Fibroblast of mammary gland (primary cell): ENCODE data around the gene FILIP1L.

Experiments
- DNase-seq: peaks from one replicate; pipeline ENCODE4 v3.0.0-alpha.2; 2010; ENCODE audit warnings: low read depth
- H3K4me3 ChIP-seq: 2 replicates; pipeline ENCODE4 v1.5.1; 2011; ENCODE audit warnings: low read depth, mild to moderate bottlenecking, low read length, moderate library complexity; ENCODE audit not compliant: control insufficient read depth
- CTCF ChIP-seq: conservative IDR thresholded peaks from 2 replicates; pipeline ENCODE4 v1.5.1; 2011; ENCODE audit warnings: low read depth, low read length, inconsistent platforms; ENCODE audit not compliant: control insufficient read depth, insufficient read depth

The FILIP1L gene

GRCh38 chr3:99857278-99857677, 257.0 kb downstream of the FILIP1L start:
- DNase-seq = no peak
- no peak for TF ChIP-seq CTCF
- H3K4me3 ChIP-seq = no peak overlapping the region

GRCh38 chr3:99856437-99857220, 257.7 kb downstream of the FILIP1L start:
- H3K4me3 ChIP-seq = no peak overlapping the region
- TF ChIP-seq CTCF = no peak
- DNase-seq = no peak

GRCh38 chr3:99855900-99856299, 258.4 kb downstream of the FILIP1L start:
- no peak for DNase-seq
- no peak for TF ChIP-seq CTCF
- no peak overlapping the region for H3K4me3 ChIP-seq

- no peak for DNase-seq
- H3K4me3 ChIP-seq = no peak overlapping the region
- TF ChIP-seq CTCF = no peak
Measured at GRCh38 chr3:99854756-99855298, 259.5 kb downstream of the FILIP1L start.

- peak; percentile 43 for DNase-seq
- H3K4me3 ChIP-seq = no peak overlapping the region
- no peak for TF ChIP-seq CTCF
Measured at GRCh38 chr3:99852851-99853250, 261.4 kb downstream of the FILIP1L start.

- no peak overlapping the region for H3K4me3 ChIP-seq
- DNase-seq = no peak
- no peak for TF ChIP-seq CTCF
Measured at GRCh38 chr3:99851955-99852354, 262.3 kb downstream of the FILIP1L start.
